BJ (cell line): ENCODE results near the gene PSD4. TPM values are rescaled to one million over a fixed set of nuclear protein-coding genes. Genes with fewer than 3 reads are reported as not detected.

Source experiments
- CTCF ChIA-PET: fragments of 350-600 bp; formaldehyde crosslinking; extraction: SDS; loops from one replicate; lab custom pipeline; 2021; ENCODE audit warnings: antibody characterized with exemption, inconsistent platforms; lab: Yijun Ruan, JAX
- POLR2A ChIA-PET: fragments of 300-600 bp; sonication (Branson Sonifier 250); formaldehyde crosslinking; extraction: SDS; loops from one replicate; lab custom pipeline; 2021; ENCODE audit warnings: antibody characterized with exemption; lab: Charles Lee
- DNase-seq: peaks from one replicate; pipeline ENCODE4 v3.0.0-alpha.2; 2011; ENCODE audit warnings: low read depth
- H3K27me3 ChIP-seq: 2 replicates; pipeline ENCODE4 v1.6.0; 2011; ENCODE audit warnings: low read length; ENCODE audit not compliant: control insufficient read depth, insufficient read depth
- H3K36me3 ChIP-seq: 2 replicates; pipeline ENCODE4 v1.5.1; 2011; ENCODE audit warnings: low read length; ENCODE audit not compliant: control insufficient read depth, insufficient read depth
- H3K4me3 ChIP-seq: 2 replicates; pipeline ENCODE4 v1.5.1; 2011; ENCODE audit warnings: low read depth, mild to moderate bottlenecking, control low read depth, low read length
- polyA plus RNA-seq: library from polyadenylated mRNA; depleted of rRNA; stranded (reverse); fragments of >200 nt; gene quantifications from 2 replicates; pipeline ENCODE4 v1.2.3, GENCODE V29; 2011
- TF ChIP-seq, protein P1 (sequence below): IDR thresholded peaks from 2 replicates; pipeline ENCODE4 v1.5.1; 2011; ENCODE audit warnings: low read depth, mild to moderate bottlenecking, control low read depth, inconsistent platforms, low read length, moderate library complexity; ENCODE audit not compliant: insufficient read depth

The PSD4 gene
- polyA plus RNA-seq, 1 experiment: 1.9 TPM

DNA sequence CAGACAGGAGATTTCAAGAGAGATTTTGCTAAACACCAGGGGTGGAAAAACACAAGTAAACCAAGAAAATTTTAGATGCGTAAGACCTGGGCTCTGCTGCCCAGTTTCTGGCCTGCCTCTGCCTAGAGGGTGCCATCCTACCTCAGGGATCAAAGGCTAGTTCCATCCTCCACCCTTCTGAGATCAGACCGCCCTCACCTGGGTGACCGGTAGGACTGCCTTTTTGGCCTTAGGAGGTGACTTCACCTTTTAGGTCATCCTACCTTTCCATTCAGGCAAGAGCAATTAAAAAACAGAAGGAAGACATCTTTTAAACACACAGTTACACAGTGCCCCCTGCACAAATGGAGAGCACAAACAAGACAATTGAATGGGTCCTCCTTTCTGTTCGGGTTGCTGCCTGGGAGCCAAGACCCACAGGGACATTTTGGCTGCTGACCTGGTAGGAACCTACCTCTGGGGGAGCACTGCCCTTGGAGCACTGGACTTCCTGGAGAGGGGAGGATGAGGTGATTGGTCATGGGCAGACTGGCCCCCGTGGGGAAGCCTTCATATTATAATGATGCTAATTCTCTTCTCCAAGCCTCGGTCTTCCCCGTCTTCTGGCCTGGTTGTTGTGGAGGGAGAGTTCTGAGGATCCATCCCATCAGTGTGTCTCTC lies 3.1 kb downstream of the PSD4 start:
- TF ChIP-seq, protein P1, sequence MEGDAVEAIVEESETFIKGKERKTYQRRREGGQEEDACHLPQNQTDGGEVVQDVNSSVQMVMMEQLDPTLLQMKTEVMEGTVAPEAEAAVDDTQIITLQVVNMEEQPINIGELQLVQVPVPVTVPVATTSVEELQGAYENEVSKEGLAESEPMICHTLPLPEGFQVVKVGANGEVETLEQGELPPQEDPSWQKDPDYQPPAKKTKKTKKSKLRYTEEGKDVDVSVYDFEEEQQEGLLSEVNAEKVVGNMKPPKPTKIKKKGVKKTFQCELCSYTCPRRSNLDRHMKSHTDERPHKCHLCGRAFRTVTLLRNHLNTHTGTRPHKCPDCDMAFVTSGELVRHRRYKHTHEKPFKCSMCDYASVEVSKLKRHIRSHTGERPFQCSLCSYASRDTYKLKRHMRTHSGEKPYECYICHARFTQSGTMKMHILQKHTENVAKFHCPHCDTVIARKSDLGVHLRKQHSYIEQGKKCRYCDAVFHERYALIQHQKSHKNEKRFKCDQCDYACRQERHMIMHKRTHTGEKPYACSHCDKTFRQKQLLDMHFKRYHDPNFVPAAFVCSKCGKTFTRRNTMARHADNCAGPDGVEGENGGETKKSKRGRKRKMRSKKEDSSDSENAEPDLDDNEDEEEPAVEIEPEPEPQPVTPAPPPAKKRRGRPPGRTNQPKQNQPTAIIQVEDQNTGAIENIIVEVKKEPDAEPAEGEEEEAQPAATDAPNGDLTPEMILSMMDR: no peak
- POLR2A ChIA-PET: no interaction called here

DNA sequence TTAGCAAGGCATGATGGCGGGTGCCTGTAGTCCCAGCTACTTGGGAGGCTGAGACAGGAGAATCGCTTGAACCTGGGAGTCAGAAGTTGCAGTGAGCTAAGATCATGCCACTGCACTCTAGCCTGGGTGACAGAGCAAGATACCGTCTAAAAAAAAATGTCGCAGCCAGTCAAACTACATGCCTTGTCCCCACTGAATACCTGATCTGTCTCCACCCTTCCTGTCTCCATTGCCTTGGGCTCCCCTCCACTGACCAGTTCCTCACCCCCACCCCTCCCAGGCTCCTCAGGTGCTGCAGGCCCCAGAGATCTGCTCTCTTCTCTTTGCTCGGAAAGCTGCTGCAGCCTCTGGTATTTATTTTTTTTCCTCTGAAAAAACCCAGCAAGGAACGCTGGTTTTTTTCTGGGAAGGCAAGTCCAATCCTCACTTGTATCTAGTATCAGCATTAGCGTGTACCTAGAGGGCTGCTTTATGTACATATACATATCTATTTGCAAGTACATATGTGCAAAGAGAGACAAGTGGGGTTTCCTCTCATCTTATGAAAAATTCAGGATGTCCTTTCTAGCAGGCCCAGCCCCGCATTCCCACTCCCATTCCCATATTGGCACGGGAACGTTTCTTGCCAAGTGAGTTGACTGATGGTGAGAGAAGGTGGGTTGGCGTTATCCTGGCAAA lies 4.4 kb downstream of the PSD4 start:
- POLR2A ChIA-PET: no interaction called here
- no peaks in the 10 kb centered on the region for H3K36me3 ChIP-seq
- H3K4me3 ChIP-seq: no peak overlapping the region
- DNase-seq: no peak
- TF ChIP-seq, protein P1: no peak
- CTCF ChIA-PET: no interaction called here
- H3K27me3 ChIP-seq: no peaks in the 10 kb centered on the region

More for the DNA sequence above, 3.1 kb downstream of the PSD4 start:
- Histone ChIP-seq H3K4me3 (no peak overlapping the region), H3K27me3 (no peaks in the 10 kb centered on the region), H3K36me3 (no peaks in the 10 kb centered on the region)
- no peak for DNase-seq
- CTCF ChIA-PET: interaction anchor here (1.8 kb wide), 1 partner anchor 15 kb away, joined by 4 read pairs; no protein-coding TSS in a partner anchor

- Histone ChIP-seq H3K27me3 (no peaks in the 10 kb centered on the region), H3K4me3 (no peak overlapping the region), H3K36me3 (no peaks in the 10 kb centered on the region)
- POLR2A ChIA-PET: no interaction called here
- DNase-seq: no peak
- TF ChIP-seq, protein P1: no peak
- CTCF ChIA-PET: interaction anchor here (2.8 kb wide), 1 partner anchor 20 kb away, joined by 13 read pairs; no protein-coding TSS in a partner anchor
Observed at GRCh38 chr2:113178891-113179290, 5.1 kb downstream of the PSD4 start.

DNA sequence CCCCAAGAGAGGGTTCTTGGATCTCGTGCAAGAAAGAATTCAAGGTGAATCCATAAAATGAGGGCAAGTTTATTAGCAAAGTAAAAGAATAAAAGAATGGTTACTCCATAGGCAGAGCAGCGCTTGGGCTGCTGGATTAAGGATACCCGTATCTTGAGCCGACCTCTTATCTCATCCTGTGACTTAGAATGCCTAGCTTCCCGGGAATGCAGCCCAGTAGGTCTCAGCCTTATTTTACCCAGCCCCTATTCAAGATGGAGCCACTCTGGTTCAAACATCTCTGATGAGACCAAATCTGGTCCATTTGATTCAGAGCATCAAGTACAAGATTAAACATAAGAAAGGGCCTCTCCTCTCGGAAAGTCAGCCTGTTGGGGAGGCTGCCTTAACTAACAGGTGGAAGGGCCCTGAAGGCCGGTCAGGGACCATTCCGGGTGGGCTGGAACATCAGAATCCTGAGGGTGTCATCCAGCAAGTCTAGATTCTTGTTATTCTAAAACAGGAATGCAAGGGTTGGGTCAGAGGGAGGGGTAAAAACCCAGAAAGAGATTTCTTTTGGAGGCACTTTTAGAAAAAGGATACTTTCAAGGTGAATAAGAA lies 5.8 kb downstream of the PSD4 start:
- Histone ChIP-seq H3K36me3 (no peaks in the 10 kb centered on the region), H3K27me3 (no peaks in the 10 kb centered on the region), H3K4me3 (no peak overlapping the region)
- POLR2A ChIA-PET: no interaction called here
- TF ChIP-seq, protein P1: no peak
- DNase-seq: no peak
- CTCF ChIA-PET: interaction anchor here (0.9 to 4.8 kb wide), 5 partner anchors 12 to 211 kb away, joined by 3 to 19 read pairs (median 5); no protein-coding TSS in a partner anchor
